ENCODE data around the gene MED14.

DNA sequence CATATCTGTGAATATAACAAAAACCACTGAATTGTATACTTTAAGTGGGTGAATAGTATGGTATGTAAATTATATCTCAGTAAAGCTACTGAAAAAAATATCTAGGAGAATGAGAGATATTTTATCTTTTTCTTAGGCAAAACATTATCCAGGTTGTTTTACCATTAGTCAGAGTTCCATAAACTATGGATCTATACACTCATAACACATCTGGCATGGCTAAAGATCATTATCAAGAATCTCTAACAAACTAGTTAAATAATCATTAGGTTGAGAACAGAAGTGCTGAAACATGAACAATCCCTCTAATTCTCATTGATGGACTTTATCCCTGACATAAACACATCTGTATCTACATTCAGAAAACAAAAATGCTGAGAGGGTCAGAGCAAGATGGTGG lies 15.6 kb downstream of the MED14 start:
- TF ChIP-seq POLR2A (IDR thresholded peaks at IDR 0.05; ENCODE audit: control extremely low read depth in 1 of 2, low read depth in 2 of 2, low read length in 2 of 2) (no peak), JUND (IDR thresholded peaks at IDR 0.05; ENCODE audit: low read length) (no peak)
- TF ChIP-seq, protein P1, sequence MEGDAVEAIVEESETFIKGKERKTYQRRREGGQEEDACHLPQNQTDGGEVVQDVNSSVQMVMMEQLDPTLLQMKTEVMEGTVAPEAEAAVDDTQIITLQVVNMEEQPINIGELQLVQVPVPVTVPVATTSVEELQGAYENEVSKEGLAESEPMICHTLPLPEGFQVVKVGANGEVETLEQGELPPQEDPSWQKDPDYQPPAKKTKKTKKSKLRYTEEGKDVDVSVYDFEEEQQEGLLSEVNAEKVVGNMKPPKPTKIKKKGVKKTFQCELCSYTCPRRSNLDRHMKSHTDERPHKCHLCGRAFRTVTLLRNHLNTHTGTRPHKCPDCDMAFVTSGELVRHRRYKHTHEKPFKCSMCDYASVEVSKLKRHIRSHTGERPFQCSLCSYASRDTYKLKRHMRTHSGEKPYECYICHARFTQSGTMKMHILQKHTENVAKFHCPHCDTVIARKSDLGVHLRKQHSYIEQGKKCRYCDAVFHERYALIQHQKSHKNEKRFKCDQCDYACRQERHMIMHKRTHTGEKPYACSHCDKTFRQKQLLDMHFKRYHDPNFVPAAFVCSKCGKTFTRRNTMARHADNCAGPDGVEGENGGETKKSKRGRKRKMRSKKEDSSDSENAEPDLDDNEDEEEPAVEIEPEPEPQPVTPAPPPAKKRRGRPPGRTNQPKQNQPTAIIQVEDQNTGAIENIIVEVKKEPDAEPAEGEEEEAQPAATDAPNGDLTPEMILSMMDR (IDR thresholded peaks at IDR 0.05; ENCODE audit: control extremely low read depth in 1 of 3, insufficient read depth in 1 of 3, low read depth in 1 of 3, low read length in 3 of 3) = no peak
- TF ChIP-seq, protein P2, sequence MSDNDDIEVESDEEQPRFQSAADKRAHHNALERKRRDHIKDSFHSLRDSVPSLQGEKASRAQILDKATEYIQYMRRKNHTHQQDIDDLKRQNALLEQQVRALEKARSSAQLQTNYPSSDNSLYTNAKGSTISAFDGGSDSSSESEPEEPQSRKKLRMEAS (IDR thresholded peaks at IDR 0.05) = no peak
